ENCODE data around the gene NHERF1. TPM values are rescaled to one million over a fixed set of nuclear protein-coding genes. Genes with fewer than 3 reads are reported as not detected.
A peak's percentile ranks its signal among the peaks of the same experiment; 100 is the strongest.

The NHERF1 gene
- total and polyA plus RNA-seq, 4 donors: 18.3 to 58.2 (median 28.1) TPM

DNA sequence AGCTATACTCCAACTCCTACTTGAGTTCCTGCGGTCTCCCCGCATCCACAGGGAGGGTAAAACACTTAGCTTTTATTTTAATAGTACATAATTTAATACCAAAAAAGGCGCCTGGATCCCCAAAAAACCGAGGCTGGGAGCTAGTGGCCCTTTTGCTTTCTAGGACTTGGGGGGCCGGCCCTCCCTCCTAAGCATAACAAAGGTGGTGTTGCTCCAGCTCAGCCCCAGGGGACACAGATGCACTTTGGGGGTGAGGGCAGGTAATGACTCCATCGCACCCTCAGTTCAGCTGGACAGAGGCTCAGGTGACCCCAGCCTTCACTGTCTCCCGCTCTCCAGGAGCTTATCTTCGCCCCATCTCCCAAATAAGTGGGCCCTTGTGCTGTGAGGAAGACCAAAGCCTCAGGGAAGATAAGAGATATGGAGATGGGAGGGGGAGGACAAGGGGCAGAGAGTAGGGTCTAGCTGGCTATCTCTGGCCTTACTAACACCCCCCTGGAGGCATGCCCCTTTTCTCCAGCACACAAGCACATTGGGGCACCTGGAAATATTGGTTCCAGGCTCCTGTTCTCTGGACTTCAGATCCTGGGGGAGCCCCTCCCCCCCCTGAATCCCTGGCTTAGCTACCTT is 2.8 kb upstream of the NHERF1 start:
- TF ChIP-seq, protein P1, sequence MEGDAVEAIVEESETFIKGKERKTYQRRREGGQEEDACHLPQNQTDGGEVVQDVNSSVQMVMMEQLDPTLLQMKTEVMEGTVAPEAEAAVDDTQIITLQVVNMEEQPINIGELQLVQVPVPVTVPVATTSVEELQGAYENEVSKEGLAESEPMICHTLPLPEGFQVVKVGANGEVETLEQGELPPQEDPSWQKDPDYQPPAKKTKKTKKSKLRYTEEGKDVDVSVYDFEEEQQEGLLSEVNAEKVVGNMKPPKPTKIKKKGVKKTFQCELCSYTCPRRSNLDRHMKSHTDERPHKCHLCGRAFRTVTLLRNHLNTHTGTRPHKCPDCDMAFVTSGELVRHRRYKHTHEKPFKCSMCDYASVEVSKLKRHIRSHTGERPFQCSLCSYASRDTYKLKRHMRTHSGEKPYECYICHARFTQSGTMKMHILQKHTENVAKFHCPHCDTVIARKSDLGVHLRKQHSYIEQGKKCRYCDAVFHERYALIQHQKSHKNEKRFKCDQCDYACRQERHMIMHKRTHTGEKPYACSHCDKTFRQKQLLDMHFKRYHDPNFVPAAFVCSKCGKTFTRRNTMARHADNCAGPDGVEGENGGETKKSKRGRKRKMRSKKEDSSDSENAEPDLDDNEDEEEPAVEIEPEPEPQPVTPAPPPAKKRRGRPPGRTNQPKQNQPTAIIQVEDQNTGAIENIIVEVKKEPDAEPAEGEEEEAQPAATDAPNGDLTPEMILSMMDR (IDR thresholded peaks at IDR 0.05; ENCODE audit: control extremely low read depth, extremely low read depth): no peak
- no peak overlapping the region for H3K9ac ChIP-seq (ENCODE audit: insufficient read depth in 1 of 2, low read length in 2 of 2)
- no peak for DNase-seq
- no peaks in the 10 kb centered on the region for H3K9me3 ChIP-seq (ENCODE audit: control insufficient read depth in 4 of 4, insufficient read depth in 3 of 4, low read length in 3 of 4)
- H3K4me1 ChIP-seq (ENCODE audit: control insufficient read depth in 5 of 5, insufficient read depth in 5 of 5, low read length in 5 of 5): peaks cover 0 to 47% (median 27%) of the 10 kb centered on the region in 5 donors
- no peak for ATAC-seq (ENCODE audit: insufficient read depth, low FRiP score)
- H3K27me3 ChIP-seq (ENCODE audit: control insufficient read depth in 3 of 3, insufficient read depth in 3 of 3, low read length in 2 of 3): peaks cover 0 to 3% (median 0%) of the 10 kb centered on the region in 3 donors
- 88 to 96% methylated on average over 8 of the region's 8 CpGs for WGBS, 2 donors
- H3K27ac ChIP-seq (ENCODE audit: low read depth in 1 of 2, low read length in 1 of 2): peak overlapping the region in 1 of 2 donors; percentile 48
- H3K4me3 ChIP-seq: no peak overlapping the region
- no peaks in the 10 kb centered on the region for H3K36me3 ChIP-seq (ENCODE audit: control insufficient read depth in 4 of 4, insufficient read depth in 4 of 4, low read length in 4 of 4)

DNA sequence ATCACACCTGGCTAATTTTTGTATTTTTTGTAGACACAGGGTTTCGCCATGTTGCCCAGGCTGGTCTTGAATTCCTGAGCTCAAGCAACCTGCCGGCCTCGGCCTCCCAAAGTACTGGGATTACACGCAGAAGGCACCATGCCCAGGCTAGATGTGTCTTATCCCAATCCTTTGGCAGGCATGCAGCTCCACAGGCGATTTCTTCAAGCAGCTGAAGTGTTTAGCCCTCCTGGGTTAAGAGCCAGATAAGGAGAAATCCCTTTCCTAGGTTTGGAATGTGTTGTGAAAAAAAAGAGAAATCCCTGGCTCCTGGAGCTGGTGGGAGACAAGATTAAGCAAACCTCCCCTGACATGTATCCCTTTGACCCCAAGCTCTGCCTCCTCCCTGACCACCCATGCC is 2.1 kb upstream of the NHERF1 start:
- Histone ChIP-seq H3K27ac (ENCODE audit: low read depth in 1 of 2, low read length in 1 of 2) (peak overlapping the region in 1 of 2 donors; percentile 64), H3K4me3 (no peak overlapping the region), H3K27me3 (ENCODE audit: control insufficient read depth in 3 of 3, insufficient read depth in 3 of 3, low read length in 2 of 3) (peaks cover 0 to 3% (median 0%) of the 10 kb centered on the region in 3 donors), H3K9me3 (ENCODE audit: control insufficient read depth in 4 of 4, insufficient read depth in 3 of 4, low read length in 3 of 4) (no peaks in the 10 kb centered on the region), H3K36me3 (ENCODE audit: control insufficient read depth in 4 of 4, insufficient read depth in 4 of 4, low read length in 4 of 4) (no peaks in the 10 kb centered on the region), H3K9ac (ENCODE audit: insufficient read depth in 1 of 2, low read length in 2 of 2) (no peak overlapping the region), H3K4me1 (ENCODE audit: control insufficient read depth in 5 of 5, insufficient read depth in 5 of 5, low read length in 5 of 5) (peaks cover 0 to 54% (median 28%) of the 10 kb centered on the region in 5 donors)
- TF ChIP-seq, protein P1 (IDR thresholded peaks at IDR 0.05; ENCODE audit: control extremely low read depth, extremely low read depth): no peak
- WGBS, 2 donors: 60 to 74% methylated on average over 5 of the region's 5 CpGs
- DNase-seq: no peak
- no peak for ATAC-seq (ENCODE audit: insufficient read depth, low FRiP score)

DNA sequence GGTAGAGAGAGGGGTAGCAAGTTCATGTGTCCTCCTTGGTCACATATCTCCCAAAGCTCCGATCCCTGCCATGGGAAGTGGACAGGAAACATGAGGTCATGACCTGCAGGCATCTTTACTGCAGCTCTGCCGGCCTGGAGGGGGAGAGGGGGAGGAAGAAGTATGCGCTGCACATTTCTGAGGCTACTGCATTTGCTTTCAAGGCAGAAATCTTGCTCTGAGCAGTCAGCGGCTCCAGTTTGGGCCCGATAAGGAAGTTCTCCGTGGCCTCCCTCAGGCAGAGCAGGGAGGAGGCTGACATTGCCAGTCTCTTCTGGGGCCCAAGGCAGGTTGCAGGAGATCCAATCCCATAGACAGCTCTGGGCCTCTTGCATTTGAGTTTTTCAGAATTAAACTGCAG is 1.5 kb upstream of the NHERF1 start:
- ATAC-seq (ENCODE audit: insufficient read depth, low FRiP score): no peak
- no peak overlapping the region for H3K4me3 ChIP-seq
- no peaks in the 10 kb centered on the region for H3K9me3 ChIP-seq (ENCODE audit: control insufficient read depth in 4 of 4, insufficient read depth in 3 of 4, low read length in 3 of 4)
- H3K27ac ChIP-seq (ENCODE audit: low read depth in 1 of 2, low read length in 1 of 2): peak overlapping the region in 1 of 2 donors; percentile 64
- H3K36me3 ChIP-seq (ENCODE audit: control insufficient read depth in 4 of 4, insufficient read depth in 4 of 4, low read length in 4 of 4): no peaks in the 10 kb centered on the region
- TF ChIP-seq, protein P1 (IDR thresholded peaks at IDR 0.05; ENCODE audit: control extremely low read depth, extremely low read depth): no peak
- DNase-seq: peak in 1 of 3 donors; percentile 43
- H3K27me3 ChIP-seq (ENCODE audit: control insufficient read depth in 3 of 3, insufficient read depth in 3 of 3, low read length in 2 of 3): no peaks in the 10 kb centered on the region
- H3K9ac ChIP-seq (ENCODE audit: insufficient read depth in 1 of 2, low read length in 2 of 2): no peak overlapping the region
- H3K4me1 ChIP-seq (ENCODE audit: control insufficient read depth in 5 of 5, insufficient read depth in 5 of 5, low read length in 5 of 5): peaks cover 0 to 55% (median 30%) of the 10 kb centered on the region in 5 donors
- whole genome bisulfite sequencing, 2 donors: 16 to 17% methylated on average over 6 of the region's 6 CpGs

DNA sequence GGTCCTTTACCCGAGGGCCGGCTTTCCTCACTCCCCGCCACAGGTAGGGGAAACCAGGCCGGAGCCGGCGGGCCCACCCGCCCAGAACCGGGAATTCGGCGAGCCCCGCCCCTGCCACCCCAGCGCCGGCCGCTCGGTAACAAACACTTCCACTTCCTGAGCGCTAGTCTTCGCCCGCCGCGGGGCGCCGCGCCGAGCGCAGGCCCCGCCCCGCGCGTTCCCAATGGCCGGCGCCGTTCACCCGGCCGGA is 224 bp upstream of the NHERF1 start:
- Histone ChIP-seq H3K4me1 (ENCODE audit: control insufficient read depth in 5 of 5, insufficient read depth in 5 of 5, low read length in 5 of 5) (peaks cover 0 to 56% (median 27%) of the 10 kb centered on the region in 5 donors), H3K9ac (ENCODE audit: insufficient read depth in 1 of 2, low read length in 2 of 2) (no peak overlapping the region)
- TF ChIP-seq, protein P1 (IDR thresholded peaks at IDR 0.05; ENCODE audit: control extremely low read depth, extremely low read depth): no peak

More for the DNA sequence above, 224 bp upstream of the NHERF1 start:
- 0 to 1% methylated on average over 34 of the region's 34 CpGs for WGBS, 2 donors
- Histone ChIP-seq H3K36me3 (ENCODE audit: control insufficient read depth in 4 of 4, insufficient read depth in 4 of 4, low read length in 4 of 4) (no peaks in the 10 kb centered on the region), H3K9me3 (ENCODE audit: control insufficient read depth in 4 of 4, insufficient read depth in 3 of 4, low read length in 3 of 4) (no peaks in the 10 kb centered on the region), H3K4me3 (no peak overlapping the region), H3K27ac (ENCODE audit: low read depth in 1 of 2, low read length in 1 of 2) (peak overlapping the region; percentile 56 to 75), H3K27me3 (ENCODE audit: control insufficient read depth in 3 of 3, insufficient read depth in 3 of 3, low read length in 2 of 3) (no peaks in the 10 kb centered on the region)
- ATAC-seq (ENCODE audit: insufficient read depth, low FRiP score): no peak
- DNase-seq: no peak

All from lung (tissue), 12 donors.